ENCODE results near the gene COMMD1.

Gene COMMD1

GRCh38 chr2:62177392-62178049 lies 272.0 kb downstream of the COMMD1 start:
- no peak for TF ChIP-seq CTCF (IDR thresholded peaks at IDR 0.05; ENCODE audit: extremely low read depth, missing control alignments)
- no peak for DNase-seq (ENCODE audit: low spot score)

- no peak for DNase-seq (ENCODE audit: low spot score)
- TF ChIP-seq CTCF (IDR thresholded peaks at IDR 0.05; ENCODE audit: extremely low read depth, missing control alignments) = no peak
These were observed 273.3 kb downstream of the COMMD1 start for GRCh38 chr2:62178741-62179271.

GRCh38 chr2:62180975-62181374 lies 275.5 kb downstream of the COMMD1 start:
- TF ChIP-seq CTCF (IDR thresholded peaks at IDR 0.05; ENCODE audit: extremely low read depth, missing control alignments) = no peak
- no peak for DNase-seq (ENCODE audit: low spot score)

GRCh38 chr2:62181843-62182242 lies 276.4 kb downstream of the COMMD1 start:
- DNase-seq (ENCODE audit: low spot score) = no peak
- no peak for TF ChIP-seq CTCF (IDR thresholded peaks at IDR 0.05; ENCODE audit: extremely low read depth, missing control alignments)

GRCh38 chr2:62184512-62185230 lies 279.2 kb downstream of the COMMD1 start:
- no peak for DNase-seq (ENCODE audit: low spot score)

More at GRCh38 chr2:62184512-62185230, 279.2 kb downstream of the COMMD1 start:
- no peak for TF ChIP-seq CTCF (IDR thresholded peaks at IDR 0.05; ENCODE audit: extremely low read depth, missing control alignments)

Measured in GM20000 (cell line).